H1 (cell line): ENCODE measurements around the gene BZW2. TPM values are rescaled to one million over a fixed set of nuclear protein-coding genes. Genes with fewer than 3 reads are reported as not detected.

Source experiments
- CTCF ChIA-PET: fragments of 300-600 bp; sonication (Branson Sonifier 250); formaldehyde crosslinking; loops from one replicate; lab custom pipeline; 2021; ENCODE audit not compliant: partially characterized antibody; lab: Charles Lee
- POLR2A ChIA-PET: fragments of 300-600 bp; sonication (Branson Sonifier 250); formaldehyde crosslinking; loops from one replicate; lab custom pipeline; 2021; ENCODE audit warnings: inconsistent platforms; ENCODE audit not compliant: partially characterized antibody; lab: Charles Lee
- DNase-seq, 2 experiments: peaks; one replicate each; pipeline versions ENCODE4 v3.0.0 to v3.0.0-alpha.2; 2010 to 2022; ENCODE audit warnings: low spot score in 2 of 2, low read depth in 1 of 2, mixed read lengths in 1 of 2
- FAIRE-seq: peaks from 2 replicates; lab custom pipeline; 2011; peaks lifted over from hg19 to GRCh38; lab: Jason Lieb, UNC
- H2AFZ ChIP-seq: 2 replicates; pipeline ENCODE4 v1.8.1; 2012; ENCODE audit warnings: low read length, inconsistent platforms
- H2AK5ac ChIP-seq: 2 replicates; pipeline ENCODE4 v1.6.1; 2013; ENCODE audit warnings: low read depth, low read length
- H2BK120ac ChIP-seq: replicated peaks from 2 replicates; pipeline ENCODE3; 2013; ENCODE audit warnings: low read depth, low read length, inconsistent platforms
- H2BK12ac ChIP-seq: 2 replicates; pipeline ENCODE4 v1.6.1; 2013; ENCODE audit warnings: low read depth, low read length
- H2BK15ac ChIP-seq: 2 replicates; pipeline ENCODE4 v1.6.1; 2013; ENCODE audit warnings: low read length
- H2BK20ac ChIP-seq: 2 replicates; pipeline ENCODE4 v1.6.1; 2013; ENCODE audit warnings: low read length
- H2BK5ac ChIP-seq: 2 replicates; pipeline ENCODE4 v1.6.1; 2013; ENCODE audit warnings: low read depth, low read length
- H3K14ac ChIP-seq: 2 replicates; pipeline ENCODE4 v1.6.1; 2013; ENCODE audit warnings: inconsistent platforms; ENCODE audit not compliant: insufficient read length
- H3K18ac ChIP-seq: 2 replicates; pipeline ENCODE4 v1.6.1; 2013; ENCODE audit warnings: low read length; ENCODE audit errors: extremely low read depth
- H3K23ac ChIP-seq: 2 replicates; pipeline ENCODE4 v1.6.1; 2013; ENCODE audit warnings: inconsistent platforms; ENCODE audit not compliant: insufficient read length
- H3K23me2 ChIP-seq: 2 replicates; pipeline ENCODE4 v1.6.1; 2013; ENCODE audit warnings: low read depth, low read length
- H3K27ac ChIP-seq: 2 replicates; pipeline ENCODE4 v1.6.1; 2011; ENCODE audit warnings: low read depth, low read length, inconsistent platforms
- H3K27me3 ChIP-seq, 4 experiments: replicated peaks in 1 of 4; 1 replicate in 1 of 4; 2 replicates in 3 of 4; pipeline versions ENCODE4 v1.6.1 to v1.8.1; 2011 to 2013; ENCODE audit warnings: low read length in 3 of 4, mild to moderate bottlenecking in 3 of 4, inconsistent platforms in 2 of 4, mixed read lengths in 2 of 4, moderate library complexity in 1 of 4; ENCODE audit not compliant: control insufficient read depth in 3 of 4, insufficient read depth in 3 of 4; ENCODE audit errors: extremely low read depth in 1 of 4
- H3K36me3 ChIP-seq, 4 experiments: 2 replicates each; pipeline versions ENCODE4 v1.6.1 to v1.8.1; 2011 to 2013; ENCODE audit warnings: mild to moderate bottlenecking in 4 of 4, low read length in 3 of 4, moderate library complexity in 2 of 4, control low read depth in 1 of 4, inconsistent platforms in 1 of 4; ENCODE audit not compliant: insufficient read depth in 4 of 4, control insufficient read depth in 2 of 4
- H3K4ac ChIP-seq: replicated peaks from 2 replicates; pipeline ENCODE3; 2013; ENCODE audit warnings: low read length, low read depth, mixed read lengths, inconsistent platforms; ENCODE audit not compliant: insufficient read length
- H3K4me1 ChIP-seq, 4 experiments: replicated peaks in 1 of 4; 1 replicate in 1 of 4; 2 replicates in 3 of 4; pipeline versions ENCODE4 v1.6.1 to v1.8.1; 2011 to 2013; ENCODE audit warnings: low read length in 3 of 4, inconsistent platforms in 2 of 4, mixed read lengths in 1 of 4; ENCODE audit not compliant: insufficient read depth in 4 of 4, control insufficient read depth in 3 of 4
- H3K4me2 ChIP-seq, 2 experiments: 2 replicates each; pipeline versions ENCODE4 v1.6.1 to v1.8.1; 2011 to 2013; ENCODE audit warnings: low read depth in 2 of 2, low read length in 2 of 2, control low read depth in 1 of 2, inconsistent platforms in 1 of 2, mild to moderate bottlenecking in 1 of 2; ENCODE audit not compliant: insufficient read depth in 1 of 2
- H3K4me3 ChIP-seq, 4 experiments: fragments of 200-600, 300-600 bp in 1 of 4; sonication (generic), shearing (Covaris generic), sonication (Bioruptor Twin) in 1 of 4; 2 replicates each; pipeline versions ENCODE4 v1.5.1 to v1.8.1; 2011 to 2016; ENCODE audit warnings: low read length in 4 of 4, low read depth in 3 of 4, control low read depth in 2 of 4, inconsistent platforms in 2 of 4, mild to moderate bottlenecking in 2 of 4, mixed read lengths in 1 of 4, moderate library complexity in 1 of 4; ENCODE audit not compliant: insufficient read depth in 2 of 4; ENCODE audit errors: extremely low read depth in 1 of 4
- H3K56ac ChIP-seq: replicated peaks from 2 replicates; pipeline ENCODE3; 2013; ENCODE audit warnings: low read depth, mild to moderate bottlenecking, mixed read lengths, low read length, inconsistent platforms; ENCODE audit not compliant: insufficient read length
- H3K79me1 ChIP-seq: 2 replicates; pipeline ENCODE4 v1.6.1; 2013; ENCODE audit warnings: low read depth, low read length, control low read depth
- H3K79me2 ChIP-seq, 2 experiments: 2 replicates each; pipeline versions ENCODE4 v1.6.1 to v1.8.1; 2012 to 2013; ENCODE audit warnings: low read length in 2 of 2, mild to moderate bottlenecking in 2 of 2, inconsistent platforms in 1 of 2; ENCODE audit not compliant: insufficient read depth in 2 of 2, control insufficient read depth in 1 of 2
- H3K9ac ChIP-seq, 4 experiments: replicated peaks in 1 of 4; 1 replicate in 1 of 4; 2 replicates in 3 of 4; pipeline versions ENCODE4 v1.6.1 to v1.8.1; 2011 to 2013; ENCODE audit warnings: low read depth in 3 of 4, low read length in 3 of 4, control low read depth in 2 of 4, mild to moderate bottlenecking in 2 of 4, moderate library complexity in 2 of 4, inconsistent platforms in 1 of 4; ENCODE audit errors: extremely low read depth in 1 of 4
- H3K9me3 ChIP-seq, 2 experiments: 2 replicates each; pipeline versions ENCODE4 v1.6.1 to v1.8.1; 2012 to 2013; ENCODE audit warnings: mild to moderate bottlenecking in 2 of 2, moderate library complexity in 2 of 2, control low read depth in 1 of 2, inconsistent platforms in 1 of 2, low read depth in 1 of 2, low read length in 1 of 2, mixed read lengths in 1 of 2; ENCODE audit not compliant: insufficient read depth in 2 of 2
- H4K20me1 ChIP-seq, 2 experiments: replicated peaks in 1 of 2; 2 replicates each; pipeline versions ENCODE3 to v1.8.1; 2011 to 2013; ENCODE audit warnings: inconsistent platforms in 2 of 2, low read length in 2 of 2, mild to moderate bottlenecking in 1 of 2; ENCODE audit not compliant: insufficient read depth in 2 of 2, control insufficient read depth in 1 of 2
- H4K5ac ChIP-seq: 2 replicates; pipeline ENCODE4 v1.6.1; 2013; ENCODE audit warnings: low read length, low read depth, mixed read lengths, inconsistent platforms; ENCODE audit not compliant: insufficient read length
- H4K8ac ChIP-seq: 2 replicates; pipeline ENCODE4 v1.8.0; 2013; ENCODE audit warnings: mild to moderate bottlenecking, moderate library complexity, low read length, inconsistent platforms; ENCODE audit not compliant: insufficient read depth; ENCODE audit errors: extremely low read depth
- H4K91ac ChIP-seq: replicated peaks from 2 replicates; pipeline ENCODE3; 2013; ENCODE audit warnings: low read length, mixed read lengths, inconsistent platforms; ENCODE audit not compliant: insufficient read length
- ASH2L ChIP-seq: fragments of 200-600, 300-600 bp; sonication (generic); IDR thresholded peaks from one replicate; pipeline ENCODE4 v1.7.1; 2017; ENCODE audit warnings: low read length
- BCL11A ChIP-seq, 2 experiments: IDR thresholded peaks; one replicate each; pipeline ENCODE4 v1.6.1; 2011; ENCODE audit warnings: low read depth in 2 of 2, low read length in 2 of 2, mild to moderate bottlenecking in 2 of 2
- BRCA1 ChIP-seq: IDR thresholded peaks from 2 replicates; pipeline ENCODE4 v1.6.1; 2012; ENCODE audit warnings: low read depth, low read length, improper control_type of control experiment
- CHD2 ChIP-seq: IDR thresholded peaks from 2 replicates; pipeline ENCODE4 v1.6.1; 2012; ENCODE audit warnings: low read length, improper control_type of control experiment
- KDM4A ChIP-seq: IDR thresholded peaks from one replicate; pipeline ENCODE4 v1.7.1; 2012; ENCODE audit warnings: low read depth, mild to moderate bottlenecking, moderate library complexity, low read length, inconsistent platforms; ENCODE audit not compliant: severe bottlenecking
- MAFK ChIP-seq: IDR thresholded peaks from 2 replicates; pipeline ENCODE4 v1.6.1; 2012; ENCODE audit warnings: low read depth, mild to moderate bottlenecking, improper control_type of control experiment, low read length
- MAX ChIP-seq: IDR thresholded peaks from 2 replicates; pipeline ENCODE4 v1.6.1; 2012; ENCODE audit warnings: inconsistent platforms
- POLR2A ChIP-seq, 2 experiments: IDR thresholded peaks; 1 replicate in 1 of 2; 2 replicates in 1 of 2; pipeline ENCODE4 v1.6.1; 2011; ENCODE audit warnings: low read depth in 2 of 2, low read length in 2 of 2, mild to moderate bottlenecking in 2 of 2; ENCODE audit errors: control extremely low read depth in 1 of 2
- POLR2AphosphoS5 ChIP-seq: IDR thresholded peaks from 2 replicates; pipeline ENCODE4 v1.6.1; 2011; ENCODE audit warnings: low read depth, low read length
- RAD21 ChIP-seq, 2 experiments: IDR thresholded peaks in 1 of 2; conservative IDR thresholded peaks in 1 of 2; 2 replicates each; pipeline ENCODE4 v1.6.1; 2011; ENCODE audit warnings: low read depth in 2 of 2, low read length in 2 of 2, improper control_type of control experiment in 1 of 2, inconsistent platforms in 1 of 2, mild to moderate bottlenecking in 1 of 2, moderate library complexity in 1 of 2
- SAP30 ChIP-seq: fragments of 300-600 bp; sonication (generic); IDR thresholded peaks from 2 replicates; pipeline ENCODE4 v1.7.1; 2012; ENCODE audit warnings: low read length, moderate library complexity, mild to moderate bottlenecking, inconsistent platforms; ENCODE audit not compliant: insufficient read depth, insufficient replicate concordance
- SP4 ChIP-seq: IDR thresholded peaks from 2 replicates; pipeline ENCODE4 v1.6.1; 2012; ENCODE audit warnings: low read length, inconsistent platforms
- TAF1 ChIP-seq: IDR thresholded peaks from 2 replicates; pipeline ENCODE4 v1.6.1; 2011; ENCODE audit warnings: mild to moderate bottlenecking, low read depth, low read length
- YY1 ChIP-seq: IDR thresholded peaks from 2 replicates; pipeline ENCODE4 v1.6.1; 2011; ENCODE audit warnings: low read depth, mild to moderate bottlenecking, low read length
- WGBS, 2 experiments: shearing (Covaris generic) in 1 of 2; methylation state at CpG; one replicate each; pipeline versions ENCODE4 v1.1.6 to v1.1.7; 2013 to 2015; ENCODE audit warnings: low lambda C conversion rate in 2 of 2, mixed read lengths in 2 of 2, inconsistent platforms in 1 of 2, low coverage in 1 of 2, missing lambda C conversion rate in 1 of 2; ENCODE audit not compliant: insufficient replicate concordance in 2 of 2, insufficient coverage in 1 of 2, insufficient read length in 1 of 2; ENCODE audit errors: extremely low coverage in 1 of 2, missing lambda C conversion rate in 1 of 2; 5-methylcytosine and 5-hydroxymethylcytosine counted together
- polyA plus RNA-seq, 7 experiments: library from polyadenylated mRNA; depleted of rRNA in 3 of 7; stranded (reverse) in 5 of 7; unstranded in 2 of 7; fragments of >200 nt in 5 of 7; fragments of 200-250 nt in 2 of 7; gene quantifications; 1 replicate in 5 of 7; 2 replicates in 1 of 7; 4 replicates in 1 of 7; pipeline versions ENCODE4 v1.2.1 to v1.2.3, GENCODE V29; 2011 to 2013; ENCODE audit warnings: missing spikeins in 2 of 7, mixed read lengths in 2 of 7
- total RNA-seq: library from RNA; stranded (reverse); fragmentation: NEBNext Ultra II Directional; extraction: Animal tissue kit (Norgen Biotek cat#: 25700); gene quantifications from 2 replicates; pipeline ENCODE4 v1.2.1, GENCODE V29; 2021

The BZW2 gene
- total and polyA plus RNA-seq, 2 of the 8 experiments (the other 6 are each of a cell fraction or from before 2014, with no cell fraction given): 32.3 to 103 TPM

DNA sequence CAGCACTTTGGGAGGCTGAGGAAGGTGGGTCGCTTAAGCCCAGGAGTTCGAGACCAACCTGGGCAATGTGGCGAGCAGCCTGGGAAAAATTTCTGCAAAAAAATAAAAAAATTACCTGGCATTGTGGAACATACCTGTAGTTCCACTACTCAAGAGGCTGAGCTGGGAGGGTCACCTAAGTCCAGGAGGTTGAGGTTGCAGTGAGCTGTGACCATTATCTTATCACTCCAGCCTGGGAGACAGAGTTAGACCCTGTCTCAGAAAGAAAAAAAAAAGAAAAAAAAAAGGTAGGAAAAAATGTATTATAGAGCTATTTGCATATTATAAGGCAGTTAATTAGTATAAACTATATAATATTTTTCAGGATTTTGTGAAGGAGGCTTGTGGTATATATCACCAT lies 96.6 kb downstream of the BZW2 start:
- H2BK12ac ChIP-seq: no peak overlapping the region
- FAIRE-seq (no peak), DNase-seq (no peak)
- no peak overlapping the region for H4K91ac ChIP-seq
- H3K9ac ChIP-seq: no peak overlapping the region
- H2BK20ac ChIP-seq: no peak overlapping the region
- no peak overlapping the region for H4K8ac ChIP-seq
- no peaks in the 10 kb centered on the region for H3K36me3 ChIP-seq
- H3K4me3 ChIP-seq: no peak overlapping the region
- H4K20me1 ChIP-seq: peaks cover 0 to 2% of the 10 kb centered on the region in 2 experiments
- no peak overlapping the region for H3K4ac ChIP-seq
- no peaks in the 10 kb centered on the region for H3K27me3 ChIP-seq
- WGBS, 2 experiments: 86% methylated on average over 3 of the region's 3 CpGs; no CpG with 5 or more reads in 1 of the 2 experiments
- no peak overlapping the region for H2BK5ac ChIP-seq
- peaks cover 0 to 11% (median 7%) of the 10 kb centered on the region in 4 experiments; a peak in 4 of 7 replicates for H3K4me1 ChIP-seq
- no peak overlapping the region for H3K23ac ChIP-seq
- no peak overlapping the region for H3K4me2 ChIP-seq
- ChIA-PET POLR2A (no interaction called here), CTCF (interaction anchor here (0.9 kb wide), 1 partner anchor 134 kb away, joined by 3 read pairs; no protein-coding TSS in a partner anchor)
- H2BK15ac ChIP-seq: no peak overlapping the region
- no peak overlapping the region for H3K56ac ChIP-seq
- no peaks in the 10 kb centered on the region for H3K23me2 ChIP-seq
- no peak overlapping the region for H3K14ac ChIP-seq
- H2AFZ ChIP-seq: no peak overlapping the region
- no peak for TF ChIP-seq TAF1
- TF ChIP-seq KDM4A: no peak
- no peak for TF ChIP-seq ASH2L
- no peak for TF ChIP-seq MAX
- TF ChIP-seq RAD21 (IDR thresholded peaks at IDR 0.05 in 1 of 2, conservative IDR thresholded peaks at IDR 0.05 in 1 of 2; ENCODE audit: low read depth in 2 of 2, low read length in 2 of 2): no peak
- TF ChIP-seq YY1: no peak
- no peak for TF ChIP-seq POLR2AphosphoS5
- TF ChIP-seq SP4: no peak
- no peak for TF ChIP-seq BCL11A (IDR thresholded peaks at IDR 0.05; ENCODE audit: low read depth in 2 of 2, low read length in 2 of 2)
- no peak for TF ChIP-seq BRCA1
- TF ChIP-seq MAFK: no peak
- no peak for TF ChIP-seq SAP30
- no peak for TF ChIP-seq POLR2A (IDR thresholded peaks at IDR 0.05; ENCODE audit: control extremely low read depth in 1 of 2, low read depth in 2 of 2, low read length in 2 of 2)
- TF ChIP-seq CHD2: no peak
- no peaks in the 10 kb centered on the region for H3K79me2 ChIP-seq
- no peak overlapping the region for H3K27ac ChIP-seq
- no peaks in the 10 kb centered on the region for H3K79me1 ChIP-seq
- no peak overlapping the region for H2BK120ac ChIP-seq
- H3K18ac ChIP-seq: no peak overlapping the region
- no peak overlapping the region for H2AK5ac ChIP-seq
- no peak overlapping the region for H4K5ac ChIP-seq
- H3K9me3 ChIP-seq: no peaks in the 10 kb centered on the region
